Esophagus muscularis mucosa (tissue), 4 donors: ENCODE data around the gene SLC4A2.

Experiments used
- EP300 ChIP-seq: sonication (generic); formaldehyde crosslinking; IDR thresholded peaks from one replicate; pipeline ENCODE4 v1.6.1; 2017; ENCODE audit warnings: antibody characterized with exemption
- POLR2A ChIP-seq: fragments of 450-650 bp; IDR thresholded peaks from one replicate; pipeline ENCODE4 v1.6.1; 2017; ENCODE audit warnings: antibody characterized with exemption, moderate library complexity, mild to moderate bottlenecking, low read depth
- POLR2AphosphoS5 ChIP-seq, 2 donors: sonication (generic); formaldehyde crosslinking; IDR thresholded peaks; one replicate each; pipeline ENCODE4 v1.6.1; 2017; ENCODE audit warnings: antibody characterized with exemption in 2 of 2
- TF ChIP-seq, protein P1 (sequence below), 3 experiments: fragments of 200-600 bp in 2 of 3; fragments of 450-650 bp in 1 of 3; sonication (generic) in 2 of 3; IDR thresholded peaks; one replicate each; pipeline ENCODE4 v1.5.1; 2017 to 2019; ENCODE audit warnings: antibody characterized with exemption in 3 of 3, mild to moderate bottlenecking in 2 of 3, moderate library complexity in 1 of 3

DNA sequence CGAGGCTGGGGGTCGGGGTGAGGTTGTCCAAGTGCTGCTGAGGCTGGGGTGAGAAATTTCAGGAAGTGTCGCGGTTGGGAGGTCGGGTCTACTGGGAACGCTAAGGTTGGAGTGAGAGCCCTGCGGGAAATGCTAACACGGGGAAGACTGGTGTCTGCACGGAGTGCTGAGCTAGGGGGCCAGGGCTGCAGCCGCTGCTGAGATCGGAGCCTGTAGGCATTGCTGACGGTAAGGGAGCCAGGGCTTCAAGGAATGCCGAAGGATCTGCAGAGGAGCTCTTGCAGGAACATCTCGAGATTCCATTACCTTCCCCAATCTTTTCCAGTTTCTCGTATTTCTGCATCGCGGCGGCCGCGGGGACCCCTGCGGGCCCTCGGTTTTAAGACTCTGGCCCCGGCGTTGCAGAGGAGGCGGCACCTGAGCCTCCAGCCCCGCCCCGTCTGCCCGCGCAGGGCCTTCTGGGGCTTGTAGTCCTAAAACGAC is 1.8 kb upstream of the SLC4A2 start, which contains the start of gene CDK5:
- TF ChIP-seq, protein P1, sequence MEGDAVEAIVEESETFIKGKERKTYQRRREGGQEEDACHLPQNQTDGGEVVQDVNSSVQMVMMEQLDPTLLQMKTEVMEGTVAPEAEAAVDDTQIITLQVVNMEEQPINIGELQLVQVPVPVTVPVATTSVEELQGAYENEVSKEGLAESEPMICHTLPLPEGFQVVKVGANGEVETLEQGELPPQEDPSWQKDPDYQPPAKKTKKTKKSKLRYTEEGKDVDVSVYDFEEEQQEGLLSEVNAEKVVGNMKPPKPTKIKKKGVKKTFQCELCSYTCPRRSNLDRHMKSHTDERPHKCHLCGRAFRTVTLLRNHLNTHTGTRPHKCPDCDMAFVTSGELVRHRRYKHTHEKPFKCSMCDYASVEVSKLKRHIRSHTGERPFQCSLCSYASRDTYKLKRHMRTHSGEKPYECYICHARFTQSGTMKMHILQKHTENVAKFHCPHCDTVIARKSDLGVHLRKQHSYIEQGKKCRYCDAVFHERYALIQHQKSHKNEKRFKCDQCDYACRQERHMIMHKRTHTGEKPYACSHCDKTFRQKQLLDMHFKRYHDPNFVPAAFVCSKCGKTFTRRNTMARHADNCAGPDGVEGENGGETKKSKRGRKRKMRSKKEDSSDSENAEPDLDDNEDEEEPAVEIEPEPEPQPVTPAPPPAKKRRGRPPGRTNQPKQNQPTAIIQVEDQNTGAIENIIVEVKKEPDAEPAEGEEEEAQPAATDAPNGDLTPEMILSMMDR (IDR thresholded peaks at IDR 0.05), result no peak
- TF ChIP-seq POLR2A, result no peak
- TF ChIP-seq POLR2AphosphoS5 (IDR thresholded peaks at IDR 0.05), result no peak
- no peak for TF ChIP-seq EP300
